ENCODE data around the gene PDCD6IP. TPM values are rescaled to one million over a fixed set of nuclear protein-coding genes. Genes with fewer than 3 reads are reported as not detected.

Gene PDCD6IP
- polyA plus RNA-seq, 1 donor: 109 TPM

DNA sequence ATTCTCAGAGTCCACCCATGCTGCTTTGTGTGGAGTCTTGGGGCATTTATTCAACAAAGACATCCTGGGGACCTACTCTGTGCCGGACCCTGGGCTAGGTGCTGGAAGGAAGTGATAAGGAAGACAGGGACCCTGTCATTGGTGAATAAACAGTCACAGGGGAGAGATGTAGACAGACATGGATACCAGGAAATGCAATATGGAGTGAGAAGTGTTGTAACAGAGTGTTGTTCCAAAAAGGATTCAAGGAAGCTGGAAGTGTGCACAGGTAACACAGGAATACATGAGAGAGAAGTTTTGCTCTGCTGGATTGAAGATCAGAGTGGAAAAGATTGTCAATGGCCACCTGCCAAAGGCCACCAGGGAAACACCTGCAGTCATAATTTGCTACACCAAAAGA, 89.0 kb downstream of the PDCD6IP start:
- no peak for DNase-seq (ENCODE audit: low read depth)

DNA sequence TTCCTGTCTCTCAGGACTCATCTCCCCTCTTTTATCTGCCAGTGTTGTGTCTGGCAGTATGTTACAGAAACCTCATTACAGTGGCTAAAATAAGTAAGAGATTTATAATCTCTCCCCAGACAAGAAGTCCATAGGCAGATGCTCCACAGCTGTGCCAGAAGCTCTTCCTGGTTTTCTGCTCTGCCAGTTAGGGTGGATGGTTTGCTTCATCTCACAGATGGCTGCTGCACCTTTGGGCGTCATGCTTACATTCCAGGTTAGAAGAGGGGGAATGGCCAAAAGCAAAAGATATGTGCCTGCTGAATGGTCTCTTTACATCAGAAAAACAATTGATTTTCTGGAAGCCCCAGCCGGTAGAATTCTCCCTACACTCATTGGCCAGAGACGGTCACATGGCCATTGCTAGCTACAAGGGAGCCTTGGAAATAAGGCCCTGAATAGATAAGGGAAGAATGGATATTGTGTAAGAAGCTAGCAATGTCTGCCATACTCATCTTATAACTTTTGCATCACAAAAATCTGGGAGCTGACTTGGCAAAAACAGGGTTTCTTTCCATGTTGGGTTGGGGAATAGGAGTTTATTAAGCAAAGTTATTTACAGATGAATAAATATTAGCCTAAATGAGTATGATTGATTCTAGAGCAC, 91.1 kb downstream of the PDCD6IP start:
- DNase-seq (ENCODE audit: low read depth): no peak

DNA sequence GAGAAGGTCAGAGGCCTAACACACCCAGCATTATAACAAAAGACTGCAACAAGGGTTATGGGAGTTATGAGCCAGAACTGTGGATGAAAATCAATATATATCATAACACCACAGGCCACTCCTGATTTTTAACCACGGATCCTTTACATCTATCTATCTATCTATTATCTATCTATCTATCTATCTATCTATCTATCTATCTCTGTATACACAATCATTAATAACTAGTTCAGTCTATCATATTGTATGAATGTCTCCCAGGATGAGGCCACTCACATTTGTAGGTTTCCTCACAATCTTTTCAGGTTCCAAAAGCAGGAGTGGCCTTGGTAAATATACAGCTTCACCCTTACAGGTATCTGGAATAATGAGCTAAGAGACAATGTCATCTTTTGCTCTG, 94.2 kb downstream of the PDCD6IP start:
- DNase-seq (ENCODE audit: low read depth): no peak

DNA sequence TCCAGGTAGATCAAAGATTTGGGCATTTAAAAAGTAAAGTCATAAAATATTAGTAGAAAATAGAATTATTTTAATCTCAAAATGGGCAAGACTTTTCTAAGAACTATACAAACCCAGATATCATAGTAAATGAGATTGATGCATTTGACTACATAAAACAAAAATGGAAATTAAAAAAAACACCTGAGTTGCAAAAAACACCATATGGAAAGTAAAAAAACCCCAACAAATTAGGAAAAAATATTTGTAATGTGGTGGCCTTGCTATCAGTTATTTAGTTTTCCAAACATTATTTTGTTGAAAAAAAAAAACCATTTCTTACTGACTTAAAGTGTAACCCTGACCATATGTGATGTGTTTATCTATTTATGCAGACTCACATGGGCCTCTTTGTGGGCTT, 97.2 kb downstream of the PDCD6IP start:
- no peak for DNase-seq (ENCODE audit: low read depth)

DNA sequence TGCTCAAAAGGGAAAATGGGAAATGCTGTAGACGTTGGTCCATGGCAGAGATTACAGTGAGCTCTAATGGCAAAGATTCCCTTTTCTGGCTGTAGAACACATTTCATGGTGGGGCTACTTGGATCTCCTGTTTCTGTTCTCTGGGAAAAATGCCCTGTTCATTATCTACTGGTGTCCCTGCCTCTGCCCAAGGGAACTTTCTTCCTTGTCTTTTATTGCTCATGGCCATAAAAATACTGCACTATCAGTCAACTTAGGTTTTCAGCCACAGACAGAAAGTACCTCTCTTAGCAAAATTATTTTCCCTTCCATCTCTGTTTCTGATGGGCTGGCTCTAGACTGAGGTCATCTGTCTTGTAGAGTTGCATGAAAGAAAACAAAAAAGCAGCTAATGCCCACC, 98.9 kb downstream of the PDCD6IP start:
- DNase-seq (ENCODE audit: low read depth): no peak

DNA sequence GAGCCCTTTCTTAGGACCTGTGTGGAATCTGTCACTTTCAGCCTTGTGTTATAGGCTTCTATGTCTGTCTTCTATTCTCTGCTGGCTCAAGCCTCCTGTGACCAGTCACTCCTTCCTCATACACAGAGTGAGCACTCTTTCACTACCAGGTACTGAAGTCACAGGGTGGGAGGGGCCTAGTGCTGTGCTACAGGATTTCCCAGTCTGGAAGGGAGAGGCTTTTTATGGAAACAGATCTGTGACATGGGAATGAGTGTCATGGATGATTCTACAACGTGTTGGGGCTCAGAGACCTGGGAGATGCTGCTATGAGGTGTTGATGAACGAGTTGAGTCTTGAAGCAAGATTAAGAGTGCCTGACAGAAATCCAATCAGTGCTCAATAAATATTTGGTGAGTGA, 100.5 kb downstream of the PDCD6IP start:
- no peak for DNase-seq (ENCODE audit: low read depth)

DNA sequence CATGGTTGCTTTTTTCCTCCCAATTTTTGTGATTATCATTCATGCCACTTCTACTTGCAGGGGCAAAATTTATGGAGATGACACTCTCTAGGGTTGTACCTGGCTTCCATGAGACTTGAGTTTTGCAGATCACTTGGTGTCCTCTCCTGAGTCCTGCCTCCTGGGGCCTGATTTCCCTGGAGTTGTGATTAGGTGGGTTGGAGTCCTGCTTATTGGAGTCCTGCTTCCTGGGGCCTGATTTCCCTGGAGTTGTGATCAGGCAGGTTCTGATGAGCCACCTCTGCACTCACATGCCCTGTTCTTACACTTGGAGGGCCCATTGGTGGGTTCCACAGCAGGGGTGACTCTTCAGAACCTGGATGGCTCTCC, 102.0 kb downstream of the PDCD6IP start:
- DNase-seq (ENCODE audit: low read depth): no peak

DNA sequence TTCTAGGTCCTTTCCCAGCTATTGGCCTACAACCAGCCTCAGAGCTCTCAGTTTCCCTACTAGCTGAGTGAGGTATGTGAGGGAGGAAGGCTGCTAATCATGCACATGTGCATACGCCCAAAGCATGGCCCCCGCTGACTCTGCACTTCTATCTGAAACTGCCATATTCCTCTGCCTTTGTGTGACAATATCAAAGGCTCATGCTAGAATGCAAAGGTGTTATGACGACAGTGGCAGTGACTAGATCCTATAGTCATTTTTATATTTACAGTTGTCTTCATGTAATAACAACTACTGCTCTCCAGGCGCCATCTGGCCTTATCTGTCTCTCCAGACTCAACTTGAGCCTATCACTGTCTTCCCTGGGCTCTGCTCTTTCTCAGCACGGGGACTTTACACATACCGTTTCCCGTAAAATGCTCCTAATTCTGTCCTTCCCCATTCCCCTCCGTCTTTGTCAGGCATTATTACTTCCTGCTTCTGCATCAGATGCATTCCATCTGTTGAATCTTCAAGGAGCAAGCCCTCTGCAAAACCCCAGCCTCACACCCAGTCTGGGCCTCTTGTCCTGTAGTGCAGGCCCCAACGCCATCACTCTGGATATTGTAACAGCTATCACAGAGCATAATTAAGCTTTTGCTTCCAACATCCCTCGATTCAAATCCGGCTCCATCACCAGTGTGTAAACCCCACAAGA, 102.5 kb downstream of the PDCD6IP start:
- no peak for DNase-seq (ENCODE audit: low read depth)

DNA sequence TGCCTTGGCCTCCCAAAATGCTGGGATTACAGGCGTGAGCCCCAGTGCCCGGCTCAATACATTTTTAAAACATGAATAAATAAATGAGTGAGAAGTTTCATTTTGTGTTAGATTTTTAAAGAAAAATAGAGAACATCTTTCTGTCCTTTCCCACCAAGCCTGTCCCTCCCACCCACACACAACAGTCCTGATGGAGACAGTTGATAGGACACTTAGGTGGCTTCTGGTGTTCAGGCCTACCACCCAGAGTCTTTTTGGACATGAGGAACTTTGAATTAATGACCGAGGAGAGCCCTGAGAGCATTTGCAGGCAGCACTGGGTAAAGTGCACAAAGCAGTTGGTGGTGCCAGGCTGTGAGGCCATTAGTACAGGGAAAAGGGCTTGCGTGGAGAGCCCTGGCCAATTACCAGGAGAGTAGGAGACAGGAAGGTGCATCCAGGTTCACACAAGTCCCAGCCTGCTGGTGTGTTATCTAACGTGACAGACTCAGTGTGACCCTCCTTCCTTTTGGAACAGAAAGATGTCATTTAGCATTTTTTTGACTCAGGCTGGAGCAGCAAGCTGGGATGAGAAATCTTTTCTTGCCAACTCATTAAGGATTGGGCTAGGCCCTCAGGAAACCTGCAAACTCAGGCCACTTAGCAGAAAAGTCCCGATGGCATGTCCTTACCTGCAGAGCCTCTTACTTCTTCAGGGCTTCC, 103.6 kb downstream of the PDCD6IP start:
- DNase-seq (ENCODE audit: low read depth): no peak

DNA sequence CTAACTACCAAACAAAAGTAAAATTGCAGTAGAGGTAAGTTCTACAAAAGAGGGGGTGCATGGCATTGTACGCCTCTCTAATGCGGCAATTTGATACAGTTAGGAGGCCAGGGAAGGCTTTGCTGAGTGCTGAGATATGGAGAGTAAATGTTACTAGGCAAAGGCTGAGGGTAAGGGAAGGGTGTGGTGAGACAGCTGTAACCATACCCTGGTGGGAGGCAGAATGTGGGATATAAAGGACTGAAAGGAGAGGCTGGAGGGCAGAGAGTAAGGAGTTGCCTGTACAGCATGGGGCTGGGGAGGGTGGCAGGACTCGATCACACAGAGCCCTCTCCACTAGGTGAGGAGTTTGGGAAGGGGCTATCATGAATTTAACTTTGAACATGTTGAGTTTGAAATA, 106.3 kb downstream of the PDCD6IP start:
- no peak for DNase-seq (ENCODE audit: low read depth)

DNA sequence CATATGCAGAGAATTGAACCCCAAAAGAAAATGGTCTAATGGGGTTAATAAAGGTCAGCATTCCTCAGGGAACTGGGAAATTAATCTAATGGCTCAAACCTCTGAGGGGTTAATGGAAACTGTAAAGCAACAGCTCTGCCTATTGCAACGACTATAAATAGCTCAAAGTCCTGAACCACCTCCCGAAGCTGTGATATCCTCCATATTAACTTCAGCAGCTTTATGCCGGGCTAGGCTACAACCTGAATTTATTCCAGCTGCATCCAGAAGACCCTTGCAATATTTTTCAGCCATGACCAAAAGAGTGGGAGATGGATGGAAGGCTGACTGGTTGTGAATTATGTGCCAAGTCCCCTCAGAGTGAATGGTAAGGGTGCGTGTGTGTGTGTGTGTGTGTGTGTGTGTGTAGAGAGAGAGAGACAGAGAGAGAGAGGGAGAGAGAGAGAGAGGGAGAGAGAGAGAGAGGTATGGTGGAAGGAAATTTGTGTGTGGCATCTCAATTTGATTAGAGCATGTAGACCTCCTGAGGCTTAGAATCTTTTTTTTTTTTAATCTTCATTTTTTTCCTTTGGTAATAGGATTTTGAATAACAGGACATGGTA, 109.9 kb downstream of the PDCD6IP start:
- DNase-seq (ENCODE audit: low read depth): no peak

DNA sequence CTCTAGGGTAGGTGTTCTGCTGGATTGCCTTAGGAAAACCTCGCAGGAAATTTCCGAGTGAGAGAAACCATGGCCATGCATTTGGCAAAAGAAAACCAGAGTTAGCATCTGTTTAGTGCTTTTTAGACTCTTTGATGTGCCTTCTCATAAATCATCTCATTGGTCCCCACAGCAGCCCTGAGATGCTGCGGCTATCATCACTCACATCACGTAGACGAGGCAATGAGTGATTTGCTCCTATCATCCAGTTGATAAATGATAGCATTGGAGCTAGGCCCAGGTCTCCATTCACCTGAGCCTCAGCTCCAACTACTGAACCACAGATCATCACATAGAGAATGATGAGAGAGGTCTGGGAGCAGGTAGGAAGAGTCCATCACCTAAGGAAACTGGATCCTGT, 111.1 kb downstream of the PDCD6IP start:
- no peak for DNase-seq (ENCODE audit: low read depth)

DNA sequence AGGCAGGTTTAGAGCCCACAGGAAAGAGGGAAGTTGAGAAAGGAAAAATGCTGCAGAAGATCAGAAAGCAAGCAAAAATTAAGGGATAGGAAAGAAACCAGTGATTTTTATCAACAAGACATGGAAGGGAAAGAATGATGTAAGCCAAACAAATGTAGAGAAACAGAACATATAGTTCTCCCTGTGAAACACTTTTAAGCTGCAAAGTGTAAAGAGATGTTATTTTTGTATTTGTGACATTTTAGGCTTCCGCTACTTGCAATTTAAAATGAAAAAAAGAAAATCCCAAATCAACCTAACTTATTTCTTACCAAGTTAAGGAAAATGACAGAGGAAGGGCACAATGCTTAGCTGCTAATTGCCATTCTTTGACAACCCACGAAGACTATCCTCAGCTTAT, 111.6 kb downstream of the PDCD6IP start:
- DNase-seq (ENCODE audit: low read depth): no peak

DNA sequence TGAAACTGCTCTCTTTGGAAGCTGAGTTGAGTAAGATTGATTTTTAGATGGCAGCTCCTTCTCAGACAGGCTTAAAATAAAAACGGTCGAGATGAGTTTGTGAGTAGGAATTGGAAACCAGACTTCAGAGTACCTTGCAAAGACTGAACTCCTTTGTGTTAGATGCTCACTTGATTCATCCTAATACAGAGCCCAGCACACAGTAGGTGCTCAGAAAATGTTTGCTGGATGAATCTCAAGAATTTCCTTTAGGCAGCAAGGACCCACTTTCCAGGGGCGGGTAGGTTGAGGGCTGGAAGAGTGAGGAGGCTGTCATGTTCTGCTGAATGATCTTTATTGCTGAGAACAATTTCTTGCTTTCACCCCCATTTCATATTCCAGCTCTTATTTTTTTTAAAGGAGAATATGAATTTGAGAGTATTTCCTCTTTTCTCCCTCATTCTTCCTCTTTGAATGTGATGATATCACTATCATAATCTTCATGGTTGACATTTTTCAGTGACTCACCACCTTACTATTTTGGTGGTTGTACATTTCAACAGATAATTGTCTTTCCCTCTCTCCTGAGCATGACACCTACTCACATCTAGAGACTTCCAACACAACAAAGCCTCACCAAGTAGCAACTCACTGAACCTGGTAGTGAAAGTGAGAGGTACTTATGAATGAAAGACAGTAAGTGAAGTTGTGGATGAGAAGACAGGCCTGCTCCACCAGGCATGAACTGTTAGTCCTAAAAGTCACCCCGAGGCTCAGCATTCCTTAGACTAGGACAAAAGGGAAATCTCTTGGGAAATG, 113.3 kb downstream of the PDCD6IP start:
- DNase-seq (ENCODE audit: low read depth): no peak

DNA sequence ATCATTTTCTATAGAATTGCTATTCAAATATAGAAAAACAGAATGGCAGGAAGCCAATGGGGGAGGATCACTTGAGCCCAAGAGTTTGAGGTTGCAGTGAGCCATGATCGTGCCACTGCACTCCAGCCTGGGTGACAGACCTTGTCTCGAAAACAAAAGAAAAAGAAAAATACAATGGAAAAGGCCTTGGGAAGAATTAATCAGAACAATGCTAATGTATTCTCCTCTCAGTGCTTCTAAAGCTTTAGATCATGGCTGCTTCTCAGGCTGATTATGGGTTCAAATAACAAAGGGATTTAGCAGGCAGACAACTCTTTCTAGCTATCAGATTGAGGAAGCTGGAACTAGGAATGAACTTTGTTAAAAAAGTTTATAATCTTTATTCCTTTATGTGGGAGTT, 115.8 kb downstream of the PDCD6IP start:
- no peak for DNase-seq (ENCODE audit: low read depth)

DNA sequence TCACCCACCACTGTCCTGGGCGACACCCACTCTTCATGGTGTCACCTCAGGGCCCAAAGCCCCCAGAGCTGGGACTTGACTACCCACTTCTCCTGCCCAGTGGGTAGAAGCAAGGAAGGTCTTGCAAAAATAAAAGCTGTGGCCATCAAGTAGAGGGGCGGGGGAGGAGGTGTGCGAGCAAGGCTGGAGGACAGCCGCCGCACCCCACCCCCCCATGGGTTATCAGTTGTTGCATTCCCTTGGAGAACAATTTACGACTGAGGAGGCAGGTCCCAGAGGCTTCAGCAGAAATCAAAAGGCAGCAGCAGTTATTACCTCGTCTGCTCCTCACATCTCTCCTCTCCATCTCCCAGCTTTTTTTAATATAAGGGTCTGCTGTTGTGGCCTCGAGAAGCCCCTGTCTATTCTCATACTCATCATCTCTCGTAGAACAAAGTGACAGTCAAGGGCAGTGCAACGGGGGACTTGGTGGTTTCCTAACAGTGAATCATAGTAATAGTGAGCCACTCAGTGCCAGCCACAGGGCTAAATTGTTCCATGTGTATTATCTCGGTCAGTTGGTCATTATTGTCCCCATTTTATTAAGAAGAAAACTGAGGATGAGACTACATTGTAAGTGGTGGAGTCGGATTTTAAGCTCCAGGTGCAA, 116.4 kb downstream of the PDCD6IP start:
- no peak for DNase-seq (ENCODE audit: low read depth)

DNA sequence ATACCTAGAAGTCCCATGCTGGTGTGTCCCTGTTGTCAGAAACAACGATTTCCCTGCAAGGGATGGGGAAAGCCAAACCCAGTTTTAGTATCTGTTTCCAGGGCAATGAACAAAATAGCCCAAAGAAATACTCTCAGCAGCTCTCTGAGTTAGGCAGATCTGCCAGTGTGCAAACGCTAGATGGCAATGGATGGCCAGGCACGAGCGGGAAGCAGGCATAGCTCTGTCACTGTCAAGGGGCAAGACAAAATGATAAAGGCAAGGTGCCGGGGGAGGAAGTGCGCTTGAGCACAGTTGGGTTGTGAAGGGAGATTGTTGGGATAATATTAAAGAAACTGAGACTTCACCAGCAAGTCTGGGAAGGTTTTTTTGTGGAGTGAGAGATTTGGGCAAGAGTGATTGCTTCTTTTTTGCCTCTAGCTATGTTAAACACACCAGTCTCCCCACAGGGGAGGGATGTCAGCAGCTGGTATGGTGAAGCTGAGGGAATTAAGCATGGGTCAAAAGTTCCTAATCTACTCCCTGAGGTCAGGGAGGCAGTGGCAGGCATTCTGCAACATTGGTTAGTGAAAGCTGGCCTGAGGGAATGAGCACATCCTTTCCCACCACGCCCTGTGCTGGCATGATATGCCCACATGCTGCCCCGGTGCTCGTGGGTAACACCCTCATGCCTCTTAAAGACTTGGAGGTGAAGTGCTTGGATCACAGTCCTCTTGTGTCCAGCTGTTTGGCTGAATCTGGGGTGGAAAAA, 117.5 kb downstream of the PDCD6IP start:
- DNase-seq (ENCODE audit: low read depth): no peak

DNA sequence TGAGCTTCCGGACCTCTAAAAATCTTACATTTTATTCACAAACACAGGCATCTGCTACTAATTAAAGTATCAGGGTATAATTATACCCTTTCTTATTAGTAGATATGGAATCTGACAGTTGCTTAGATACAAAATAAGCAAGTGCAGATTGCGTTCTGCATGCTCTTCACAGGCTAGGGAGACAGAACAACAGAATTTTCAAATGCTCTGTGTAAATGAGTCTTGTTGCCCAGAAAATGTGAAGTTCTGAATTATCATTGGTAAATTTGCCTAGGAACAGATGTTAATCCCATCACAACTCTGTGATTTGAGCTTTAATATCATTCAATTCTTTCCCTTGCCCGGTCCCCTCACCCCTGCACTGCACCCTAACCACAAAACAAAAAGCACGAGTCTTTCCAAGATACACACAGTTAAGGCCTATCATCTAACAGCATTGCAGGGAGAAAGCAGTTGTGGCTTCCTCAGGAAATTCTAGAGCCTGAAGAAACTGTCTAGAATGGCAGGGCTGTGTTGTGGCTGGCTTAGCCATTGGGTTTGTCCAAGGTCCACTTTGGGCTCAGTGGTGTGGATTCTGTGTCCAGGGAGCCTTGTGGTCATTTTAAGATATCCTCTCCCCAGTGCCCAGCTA, 119.8 kb downstream of the PDCD6IP start:
- no peak for DNase-seq (ENCODE audit: low read depth)

Measured in forelimb muscle (tissue), 1 donor.